Endothelial cell of umbilical vein (primary cell): Measurements from ENCODE around the gene SYK.

Experiments
- CTCF ChIP-seq, 2 donors: IDR thresholded peaks; 1 replicate in 1 of 2; 2 replicates in 1 of 2; pipeline ENCODE4 v1.5.1; 2011; ENCODE audit warnings: low read length in 2 of 2, mild to moderate bottlenecking in 2 of 2, moderate library complexity in 2 of 2, control low read depth in 1 of 2, inconsistent platforms in 1 of 2, low read depth in 1 of 2; ENCODE audit not compliant: insufficient read depth in 1 of 2; ENCODE audit errors: extremely low read depth in 1 of 2
- POLR2A ChIP-seq: IDR thresholded peaks from 2 replicates; pipeline ENCODE4 v1.6.1; 2012; ENCODE audit warnings: low read depth, mild to moderate bottlenecking, control low read depth, low read length
- POLR2AphosphoS5 ChIP-seq: IDR thresholded peaks from 2 replicates; pipeline ENCODE4 v1.6.1; 2012; ENCODE audit warnings: low read depth, mild to moderate bottlenecking, control low read depth, low read length, moderate library complexity; ENCODE audit not compliant: insufficient read depth

GRCh38 chr9:90853945-90854344 lies 52.3 kb downstream of the SYK start:
- TF ChIP-seq CTCF (IDR thresholded peaks at IDR 0.05; ENCODE audit: extremely low read depth in 1 of 2, insufficient read depth in 1 of 2, low read depth in 1 of 2, low read length in 2 of 2), result no peak
- TF ChIP-seq POLR2A, result no peak
- no peak for TF ChIP-seq POLR2AphosphoS5
